WTC11 (cell line): ENCODE measurements around the gene GIGYF1.

Experiments used
- ATF1 ChIP-seq: sonication (generic); formaldehyde crosslinking; IDR thresholded peaks from 2 replicates; pipeline ENCODE4 v1.8.1; 2023; ENCODE audit warnings: mild to moderate bottlenecking, moderate library complexity, missing genetic modification reagents
- NFYB ChIP-seq: sonication (generic); formaldehyde crosslinking; conservative IDR thresholded peaks from 2 replicates; pipeline ENCODE4 v1.8.0; 2022; ENCODE audit warnings: low read depth, missing genetic modification reagents
- TCF7 ChIP-seq: sonication (generic); formaldehyde crosslinking; IDR thresholded peaks from 2 replicates; pipeline ENCODE4 v1.8.0; 2022; ENCODE audit warnings: mild to moderate bottlenecking, low read depth, missing genetic modification reagents, moderate library complexity
- TEAD4 ChIP-seq: sonication (generic); formaldehyde crosslinking; IDR thresholded peaks from 2 replicates; pipeline ENCODE4 v1.8.0; 2022; ENCODE audit warnings: mild to moderate bottlenecking, missing genetic modification reagents
- ZNF317 ChIP-seq: sonication (generic); formaldehyde crosslinking; IDR thresholded peaks from 2 replicates; pipeline ENCODE4 v1.8.1; 2023; ENCODE audit warnings: low read depth, mild to moderate bottlenecking, moderate library complexity, missing genetic modification reagents, borderline replicate concordance
- ZNF416 ChIP-seq: fragments of 250-450 bp; sonication (Bioruptor Pico); IDR thresholded peaks from 2 replicates; pipeline ENCODE4 v1.9.0; 2021; ENCODE audit warnings: mild to moderate bottlenecking, inconsistent platforms
- TF ChIP-seq, protein P1 (sequence below): sonication (generic); formaldehyde crosslinking; IDR thresholded peaks from 2 replicates; pipeline ENCODE4 v1.8.0; 2022; ENCODE audit warnings: mild to moderate bottlenecking, missing genetic modification reagents
- TF ChIP-seq, protein P2 (sequence below): sonication (generic); formaldehyde crosslinking; IDR thresholded peaks from 2 replicates; pipeline ENCODE4 v1.8.1; 2023; ENCODE audit warnings: mild to moderate bottlenecking, missing genetic modification reagents, borderline replicate concordance
- TF ChIP-seq, protein P3 (sequence below): fragments of 200-600 bp; IDR thresholded peaks from 2 replicates; pipeline ENCODE4 v1.8.0; 2022; ENCODE audit warnings: antibody characterized with exemption
- TF ChIP-seq, protein P4 (sequence below): sonication (generic); formaldehyde crosslinking; IDR thresholded peaks from 2 replicates; pipeline ENCODE4 v1.8.0; 2023; ENCODE audit warnings: mild to moderate bottlenecking, missing genetic modification reagents
- TF ChIP-seq, protein P5 (sequence below): sonication (generic); formaldehyde crosslinking; IDR thresholded peaks from 2 replicates; pipeline ENCODE4 v1.8.0; 2022; ENCODE audit warnings: mild to moderate bottlenecking, missing genetic modification reagents

DNA sequence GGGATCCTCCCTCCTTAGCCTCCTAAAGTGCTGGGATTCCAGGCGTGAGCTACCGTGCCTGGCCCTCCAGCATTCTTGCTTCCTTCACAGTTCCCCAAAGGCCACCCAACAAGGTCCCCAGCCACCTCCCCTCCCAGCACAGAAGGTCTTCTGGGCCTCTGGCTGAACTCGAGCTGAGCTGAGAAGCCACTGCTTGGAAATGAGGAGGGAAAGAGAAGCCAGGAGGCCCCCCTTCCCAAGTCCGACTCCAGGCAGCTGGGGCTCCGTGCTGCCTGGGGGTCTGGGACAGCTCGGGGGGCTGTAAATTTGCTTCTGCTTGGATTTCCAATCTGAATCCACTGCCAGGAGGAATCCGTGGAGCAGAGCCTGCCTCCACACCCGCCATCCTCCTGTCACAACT, 20.7 kb upstream of the GIGYF1 start:
- TF ChIP-seq, protein P1, sequence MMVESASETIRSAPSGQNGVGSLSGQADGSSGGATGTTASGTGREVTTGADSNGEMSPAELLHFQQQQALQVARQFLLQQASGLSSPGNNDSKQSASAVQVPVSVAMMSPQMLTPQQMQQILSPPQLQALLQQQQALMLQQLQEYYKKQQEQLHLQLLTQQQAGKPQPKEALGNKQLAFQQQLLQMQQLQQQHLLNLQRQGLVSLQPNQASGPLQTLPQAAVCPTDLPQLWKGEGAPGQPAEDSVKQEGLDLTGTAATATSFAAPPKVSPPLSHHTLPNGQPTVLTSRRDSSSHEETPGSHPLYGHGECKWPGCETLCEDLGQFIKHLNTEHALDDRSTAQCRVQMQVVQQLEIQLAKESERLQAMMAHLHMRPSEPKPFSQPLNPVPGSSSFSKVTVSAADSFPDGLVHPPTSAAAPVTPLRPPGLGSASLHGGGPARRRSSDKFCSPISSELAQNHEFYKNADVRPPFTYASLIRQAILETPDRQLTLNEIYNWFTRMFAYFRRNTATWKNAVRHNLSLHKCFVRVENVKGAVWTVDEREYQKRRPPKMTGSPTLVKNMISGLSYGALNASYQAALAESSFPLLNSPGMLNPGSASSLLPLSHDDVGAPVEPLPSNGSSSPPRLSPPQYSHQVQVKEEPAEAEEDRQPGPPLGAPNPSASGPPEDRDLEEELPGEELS (CRISPR knock-in tag): no peak
- TF ChIP-seq TEAD4 (no peak), ZNF317 (no peak), ATF1 (CRISPR knock-in tag) (no peak), NFYB (CRISPR knock-in tag) (no peak), ZNF416 (CRISPR knock-in tag) (no peak), TCF7 (CRISPR knock-in tag) (no peak)
- TF ChIP-seq, protein P2, sequence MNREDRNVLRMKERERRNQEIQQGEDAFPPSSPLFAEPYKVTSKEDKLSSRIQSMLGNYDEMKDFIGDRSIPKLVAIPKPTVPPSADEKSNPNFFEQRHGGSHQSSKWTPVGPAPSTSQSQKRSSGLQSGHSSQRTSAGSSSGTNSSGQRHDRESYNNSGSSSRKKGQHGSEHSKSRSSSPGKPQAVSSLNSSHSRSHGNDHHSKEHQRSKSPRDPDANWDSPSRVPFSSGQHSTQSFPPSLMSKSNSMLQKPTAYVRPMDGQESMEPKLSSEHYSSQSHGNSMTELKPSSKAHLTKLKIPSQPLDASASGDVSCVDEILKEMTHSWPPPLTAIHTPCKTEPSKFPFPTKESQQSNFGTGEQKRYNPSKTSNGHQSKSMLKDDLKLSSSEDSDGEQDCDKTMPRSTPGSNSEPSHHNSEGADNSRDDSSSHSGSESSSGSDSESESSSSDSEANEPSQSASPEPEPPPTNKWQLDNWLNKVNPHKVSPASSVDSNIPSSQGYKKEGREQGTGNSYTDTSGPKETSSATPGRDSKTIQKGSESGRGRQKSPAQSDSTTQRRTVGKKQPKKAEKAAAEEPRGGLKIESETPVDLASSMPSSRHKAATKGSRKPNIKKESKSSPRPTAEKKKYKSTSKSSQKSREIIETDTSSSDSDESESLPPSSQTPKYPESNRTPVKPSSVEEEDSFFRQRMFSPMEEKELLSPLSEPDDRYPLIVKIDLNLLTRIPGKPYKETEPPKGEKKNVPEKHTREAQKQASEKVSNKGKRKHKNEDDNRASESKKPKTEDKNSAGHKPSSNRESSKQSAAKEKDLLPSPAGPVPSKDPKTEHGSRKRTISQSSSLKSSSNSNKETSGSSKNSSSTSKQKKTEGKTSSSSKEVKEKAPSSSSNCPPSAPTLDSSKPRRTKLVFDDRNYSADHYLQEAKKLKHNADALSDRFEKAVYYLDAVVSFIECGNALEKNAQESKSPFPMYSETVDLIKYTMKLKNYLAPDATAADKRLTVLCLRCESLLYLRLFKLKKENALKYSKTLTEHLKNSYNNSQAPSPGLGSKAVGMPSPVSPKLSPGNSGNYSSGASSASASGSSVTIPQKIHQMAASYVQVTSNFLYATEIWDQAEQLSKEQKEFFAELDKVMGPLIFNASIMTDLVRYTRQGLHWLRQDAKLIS (CRISPR knock-in tag): no peak
- TF ChIP-seq, protein P3, sequence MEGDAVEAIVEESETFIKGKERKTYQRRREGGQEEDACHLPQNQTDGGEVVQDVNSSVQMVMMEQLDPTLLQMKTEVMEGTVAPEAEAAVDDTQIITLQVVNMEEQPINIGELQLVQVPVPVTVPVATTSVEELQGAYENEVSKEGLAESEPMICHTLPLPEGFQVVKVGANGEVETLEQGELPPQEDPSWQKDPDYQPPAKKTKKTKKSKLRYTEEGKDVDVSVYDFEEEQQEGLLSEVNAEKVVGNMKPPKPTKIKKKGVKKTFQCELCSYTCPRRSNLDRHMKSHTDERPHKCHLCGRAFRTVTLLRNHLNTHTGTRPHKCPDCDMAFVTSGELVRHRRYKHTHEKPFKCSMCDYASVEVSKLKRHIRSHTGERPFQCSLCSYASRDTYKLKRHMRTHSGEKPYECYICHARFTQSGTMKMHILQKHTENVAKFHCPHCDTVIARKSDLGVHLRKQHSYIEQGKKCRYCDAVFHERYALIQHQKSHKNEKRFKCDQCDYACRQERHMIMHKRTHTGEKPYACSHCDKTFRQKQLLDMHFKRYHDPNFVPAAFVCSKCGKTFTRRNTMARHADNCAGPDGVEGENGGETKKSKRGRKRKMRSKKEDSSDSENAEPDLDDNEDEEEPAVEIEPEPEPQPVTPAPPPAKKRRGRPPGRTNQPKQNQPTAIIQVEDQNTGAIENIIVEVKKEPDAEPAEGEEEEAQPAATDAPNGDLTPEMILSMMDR: no peak
- TF ChIP-seq, protein P4, sequence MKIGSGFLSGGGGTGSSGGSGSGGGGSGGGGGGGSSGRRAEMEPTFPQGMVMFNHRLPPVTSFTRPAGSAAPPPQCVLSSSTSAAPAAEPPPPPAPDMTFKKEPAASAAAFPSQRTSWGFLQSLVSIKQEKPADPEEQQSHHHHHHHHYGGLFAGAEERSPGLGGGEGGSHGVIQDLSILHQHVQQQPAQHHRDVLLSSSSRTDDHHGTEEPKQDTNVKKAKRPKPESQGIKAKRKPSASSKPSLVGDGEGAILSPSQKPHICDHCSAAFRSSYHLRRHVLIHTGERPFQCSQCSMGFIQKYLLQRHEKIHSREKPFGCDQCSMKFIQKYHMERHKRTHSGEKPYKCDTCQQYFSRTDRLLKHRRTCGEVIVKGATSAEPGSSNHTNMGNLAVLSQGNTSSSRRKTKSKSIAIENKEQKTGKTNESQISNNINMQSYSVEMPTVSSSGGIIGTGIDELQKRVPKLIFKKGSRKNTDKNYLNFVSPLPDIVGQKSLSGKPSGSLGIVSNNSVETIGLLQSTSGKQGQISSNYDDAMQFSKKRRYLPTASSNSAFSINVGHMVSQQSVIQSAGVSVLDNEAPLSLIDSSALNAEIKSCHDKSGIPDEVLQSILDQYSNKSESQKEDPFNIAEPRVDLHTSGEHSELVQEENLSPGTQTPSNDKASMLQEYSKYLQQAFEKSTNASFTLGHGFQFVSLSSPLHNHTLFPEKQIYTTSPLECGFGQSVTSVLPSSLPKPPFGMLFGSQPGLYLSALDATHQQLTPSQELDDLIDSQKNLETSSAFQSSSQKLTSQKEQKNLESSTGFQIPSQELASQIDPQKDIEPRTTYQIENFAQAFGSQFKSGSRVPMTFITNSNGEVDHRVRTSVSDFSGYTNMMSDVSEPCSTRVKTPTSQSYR (CRISPR knock-in tag): no peak
- TF ChIP-seq, protein P5, sequence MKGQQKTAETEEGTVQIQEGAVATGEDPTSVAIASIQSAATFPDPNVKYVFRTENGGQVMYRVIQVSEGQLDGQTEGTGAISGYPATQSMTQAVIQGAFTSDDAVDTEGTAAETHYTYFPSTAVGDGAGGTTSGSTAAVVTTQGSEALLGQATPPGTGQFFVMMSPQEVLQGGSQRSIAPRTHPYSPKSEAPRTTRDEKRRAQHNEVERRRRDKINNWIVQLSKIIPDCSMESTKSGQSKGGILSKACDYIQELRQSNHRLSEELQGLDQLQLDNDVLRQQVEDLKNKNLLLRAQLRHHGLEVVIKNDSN: no peak
